Keratinocyte (primary cell): ENCODE measurements around the gene GRIN3B.

Source experiments
- CTCF ChIP-seq, 3 experiments: IDR thresholded peaks in 1 of 3; conservative IDR thresholded peaks in 1 of 3; optimal IDR thresholded peaks in 1 of 3; 2 replicates in 2 of 3; 3 replicates in 1 of 3; pipeline versions ENCODE3 to v1.5.1; 2011; ENCODE audit warnings: low read length in 3 of 3, mild to moderate bottlenecking in 3 of 3, moderate library complexity in 2 of 3, control low read depth in 1 of 3, inconsistent platforms in 1 of 3; ENCODE audit not compliant: insufficient read depth in 2 of 3; ENCODE audit errors: extremely low read depth in 1 of 3
- EZH2 ChIP-seq: IDR thresholded peaks from one replicate; pipeline ENCODE4 v1.6.1; 2012; ENCODE audit warnings: inconsistent platforms, mild to moderate bottlenecking, low read length, moderate library complexity

- TF ChIP-seq EZH2 = no peak
- TF ChIP-seq CTCF (optimal IDR thresholded peaks at IDR 0.05 in 1 of 3, IDR thresholded peaks at IDR 0.05 in 1 of 3, conservative IDR thresholded peaks at IDR 0.05 in 1 of 3; ENCODE audit: extremely low read depth in 1 of 3, insufficient read depth in 2 of 3, low read length in 3 of 3) = no peak
Observed at GRCh38 chr19:1025960-1026782, 26.0 kb downstream of the GRIN3B start, which contains the start of gene CNN2.
